Brain pericyte (primary cell): Measurements from ENCODE around the gene PIP5K1A.

ENCODE experiments used
- DNase-seq: peaks from one replicate; pipeline ENCODE4 v3.0.0-alpha.2; 2012; ENCODE audit warnings: low read depth, low spot score

PIP5K1A gene

DNA sequence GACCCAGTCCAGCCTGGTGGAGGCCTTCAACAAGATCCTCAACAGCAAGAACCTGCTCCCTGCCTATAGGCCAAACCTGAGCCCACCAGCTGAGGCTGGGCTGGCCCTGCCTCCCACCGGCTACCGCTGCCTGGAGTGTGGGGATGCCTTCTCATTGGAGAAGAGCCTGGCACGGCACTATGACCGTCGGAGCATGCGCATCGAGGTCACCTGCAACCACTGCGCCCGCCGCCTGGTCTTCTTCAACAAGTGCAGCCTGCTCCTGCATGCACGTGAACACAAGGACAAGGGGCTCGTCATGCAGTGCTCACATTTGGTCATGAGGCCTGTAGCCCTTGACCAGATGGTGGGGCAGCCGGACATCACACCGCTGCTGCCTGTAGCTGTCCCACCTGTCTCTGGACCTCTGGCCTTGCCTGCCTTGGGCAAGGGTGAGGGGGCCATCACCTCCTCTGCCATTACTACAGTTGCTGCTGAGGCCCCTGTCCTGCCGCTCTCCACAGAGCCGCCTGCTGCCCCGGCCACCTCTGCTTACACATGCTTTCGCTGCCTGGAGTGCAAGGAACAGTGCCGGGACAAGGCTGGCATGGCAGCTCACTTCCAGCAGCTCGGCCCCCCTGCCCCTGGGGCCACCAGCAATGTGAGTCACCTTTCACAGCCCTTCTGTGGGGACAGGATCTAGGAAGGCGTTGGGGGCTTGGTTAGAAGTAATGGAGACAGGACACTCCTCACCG lies 89.6 kb downstream of the PIP5K1A start:
- no peak for DNase-seq

DNA sequence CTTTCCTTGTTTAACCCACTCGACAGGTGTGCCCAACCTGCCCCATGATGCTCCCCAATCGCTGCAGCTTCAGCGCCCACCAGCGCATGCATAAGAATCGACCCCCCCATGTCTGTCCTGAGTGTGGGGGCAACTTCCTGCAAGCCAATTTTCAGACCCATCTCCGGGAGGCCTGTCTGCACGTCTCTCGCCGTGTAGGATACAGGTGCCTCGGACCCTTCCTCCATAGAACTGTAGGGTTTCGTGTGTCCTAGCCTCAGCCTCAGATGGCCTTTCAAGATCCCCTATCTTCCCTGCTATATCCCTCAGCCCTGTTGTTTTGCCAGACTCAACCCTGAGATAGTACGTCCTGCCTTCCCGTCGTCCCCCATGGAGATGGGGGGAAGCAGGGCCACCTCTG lies 90.2 kb downstream of the PIP5K1A start:
- DNase-seq, result no peak

DNA sequence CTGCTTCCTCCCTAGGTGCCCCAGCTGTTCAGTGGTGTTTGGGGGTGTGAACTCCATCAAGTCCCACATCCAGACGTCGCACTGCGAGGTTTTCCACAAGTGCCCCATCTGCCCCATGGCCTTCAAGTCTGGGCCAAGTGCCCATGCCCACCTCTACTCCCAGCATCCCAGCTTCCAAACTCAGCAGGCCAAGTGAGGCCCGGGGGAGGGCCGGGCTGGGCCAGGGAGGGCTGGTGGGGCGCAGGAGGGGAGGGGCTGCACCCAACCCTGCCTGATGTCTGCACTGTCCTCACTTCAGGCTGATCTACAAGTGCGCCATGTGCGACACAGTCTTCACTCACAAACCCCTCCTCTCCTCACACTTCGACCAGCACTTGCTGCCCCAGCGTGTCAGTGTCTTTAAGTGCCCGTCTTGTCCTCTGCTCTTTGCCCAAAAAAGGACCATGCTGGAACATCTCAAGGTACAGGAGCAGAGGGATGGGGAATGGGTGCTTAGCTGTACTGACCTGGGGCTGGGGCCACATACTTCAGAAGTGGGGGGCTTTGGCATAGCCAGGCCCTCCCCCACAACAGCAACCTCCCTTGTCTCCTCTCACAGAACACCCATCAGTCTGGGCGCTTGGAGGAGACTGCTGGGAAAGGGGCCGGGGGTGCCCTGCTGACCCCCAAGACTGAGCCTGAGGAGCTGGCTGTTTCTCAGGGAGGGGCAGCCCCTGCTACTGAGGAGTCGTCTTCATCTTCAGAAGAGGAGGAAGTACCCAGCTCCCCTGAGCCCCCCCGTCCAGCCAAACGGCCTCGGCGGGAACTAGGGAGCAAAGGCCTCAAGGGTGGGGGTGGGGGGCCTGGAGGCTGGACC lies 91.0 kb downstream of the PIP5K1A start:
- no peak for DNase-seq

DNA sequence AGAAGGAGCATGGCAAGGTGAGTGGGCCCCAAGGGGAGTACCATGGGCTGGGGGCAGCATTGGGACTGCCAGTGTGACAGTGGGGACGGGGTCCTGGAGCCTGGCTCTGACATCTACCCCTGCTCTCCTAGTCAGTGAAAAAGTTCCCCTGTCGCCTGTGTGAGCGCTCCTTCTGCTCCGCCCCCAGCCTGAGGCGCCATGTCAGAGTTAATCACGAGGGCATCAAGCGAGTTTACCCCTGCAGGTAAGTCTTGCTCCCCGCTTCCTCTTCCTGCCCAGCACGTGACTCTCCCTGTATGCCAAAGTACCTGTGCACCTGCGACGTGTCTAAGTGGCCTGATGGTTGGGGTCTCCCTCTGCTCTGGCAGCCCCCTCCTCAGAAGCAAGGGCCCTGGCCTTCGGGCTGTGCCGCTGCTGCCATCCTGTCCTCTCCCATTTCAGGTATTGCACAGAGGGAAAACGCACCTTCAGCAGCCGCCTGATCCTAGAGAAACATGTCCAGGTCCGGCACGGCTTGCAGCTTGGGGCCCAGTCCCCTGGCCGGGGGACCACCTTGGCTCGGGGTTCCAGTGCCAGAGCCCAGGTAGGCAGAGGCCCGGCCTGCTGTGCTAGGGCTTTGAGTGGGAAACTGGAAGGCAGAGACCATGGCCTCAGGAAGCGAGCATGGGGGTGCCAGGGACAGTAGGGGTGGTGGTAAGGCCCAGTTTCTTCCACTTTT lies 91.8 kb downstream of the PIP5K1A start:
- no peak for DNase-seq

DNA sequence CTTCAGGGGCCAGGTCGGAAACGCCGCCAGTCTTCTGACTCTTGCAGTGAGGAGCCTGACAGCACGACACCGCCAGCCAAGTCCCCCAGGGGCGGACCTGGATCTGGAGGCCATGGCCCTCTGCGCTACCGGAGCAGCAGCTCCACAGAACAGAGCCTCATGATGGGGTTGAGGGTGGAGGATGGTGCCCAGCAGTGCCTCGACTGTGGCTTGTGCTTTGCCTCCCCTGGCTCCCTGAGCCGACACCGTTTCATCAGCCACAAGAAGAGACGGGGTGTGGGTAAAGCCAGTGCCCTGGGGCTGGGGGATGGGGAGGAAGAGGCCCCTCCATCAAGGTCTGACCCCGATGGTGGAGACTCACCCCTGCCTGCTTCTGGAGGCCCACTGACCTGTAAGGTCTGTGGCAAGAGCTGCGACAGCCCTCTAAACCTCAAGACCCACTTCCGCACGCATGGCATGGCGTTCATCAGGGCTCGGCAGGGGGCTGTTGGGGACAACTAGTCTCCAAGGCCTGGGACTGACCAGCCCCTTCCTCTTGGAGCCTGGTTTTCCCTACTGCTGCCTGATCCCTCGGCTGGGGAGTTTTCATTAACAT lies 92.5 kb downstream of the PIP5K1A start:
- DNase-seq, result no peak

DNA sequence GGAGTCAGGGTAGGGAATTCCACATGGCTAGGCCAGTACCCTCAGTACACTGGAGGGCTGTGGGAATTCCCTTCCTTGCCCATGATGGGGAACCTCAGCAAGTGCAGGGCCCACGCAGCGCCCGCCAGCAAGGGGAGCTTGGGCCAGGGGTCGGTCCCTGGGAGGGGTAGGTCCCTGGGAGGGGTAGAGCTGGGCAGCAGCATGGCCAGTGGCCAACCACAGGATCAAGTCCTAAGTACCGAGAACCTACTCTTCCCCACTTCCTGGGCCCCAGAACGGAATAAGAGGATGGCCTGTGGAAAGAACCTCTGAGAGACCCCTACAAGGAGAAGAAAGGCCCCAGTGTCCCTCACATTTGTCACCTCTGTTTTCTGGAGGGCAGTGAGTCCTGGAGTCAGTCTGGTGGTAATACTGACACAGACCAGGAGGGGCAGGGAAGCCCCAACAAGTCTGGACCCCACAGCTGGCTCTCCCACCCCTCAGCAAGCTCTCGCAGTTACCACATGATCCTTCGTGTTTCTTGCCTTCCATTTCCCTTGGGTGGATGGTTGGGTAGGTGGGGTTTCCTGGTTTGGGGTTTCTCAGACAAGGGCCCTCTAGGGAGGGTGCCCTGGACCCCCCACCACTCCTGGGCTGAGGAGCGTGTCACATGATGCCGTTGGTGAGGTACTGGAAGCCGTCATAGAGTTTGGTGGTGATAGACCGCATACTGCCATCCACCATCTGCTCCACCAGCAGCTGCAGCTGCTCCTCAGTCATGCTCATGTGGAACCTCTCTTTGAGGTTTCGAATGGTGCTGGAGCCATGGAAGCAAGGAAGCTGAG lies 94.1 kb downstream of the PIP5K1A start:
- DNase-seq, result no peak

DNA sequence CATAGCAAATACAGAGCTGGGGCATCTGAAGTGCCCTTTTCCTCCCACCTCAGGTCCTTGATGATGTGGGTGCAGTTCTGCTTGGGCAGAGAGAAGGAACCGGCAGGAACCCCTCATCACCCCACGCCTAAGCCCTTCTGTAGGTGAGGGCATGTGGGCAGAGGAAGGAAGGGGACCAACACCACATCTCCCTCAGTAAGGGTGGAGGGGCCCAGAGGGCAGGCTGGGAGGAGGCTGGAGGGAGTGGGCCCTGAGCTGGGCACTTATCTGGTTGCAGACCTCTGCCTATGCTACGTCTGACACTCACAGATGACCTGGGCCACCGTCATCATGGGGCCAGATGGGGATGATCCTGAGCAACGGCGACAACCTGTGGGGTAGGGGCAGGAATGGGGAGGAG lies 94.7 kb downstream of the PIP5K1A start:
- no peak for DNase-seq

DNA sequence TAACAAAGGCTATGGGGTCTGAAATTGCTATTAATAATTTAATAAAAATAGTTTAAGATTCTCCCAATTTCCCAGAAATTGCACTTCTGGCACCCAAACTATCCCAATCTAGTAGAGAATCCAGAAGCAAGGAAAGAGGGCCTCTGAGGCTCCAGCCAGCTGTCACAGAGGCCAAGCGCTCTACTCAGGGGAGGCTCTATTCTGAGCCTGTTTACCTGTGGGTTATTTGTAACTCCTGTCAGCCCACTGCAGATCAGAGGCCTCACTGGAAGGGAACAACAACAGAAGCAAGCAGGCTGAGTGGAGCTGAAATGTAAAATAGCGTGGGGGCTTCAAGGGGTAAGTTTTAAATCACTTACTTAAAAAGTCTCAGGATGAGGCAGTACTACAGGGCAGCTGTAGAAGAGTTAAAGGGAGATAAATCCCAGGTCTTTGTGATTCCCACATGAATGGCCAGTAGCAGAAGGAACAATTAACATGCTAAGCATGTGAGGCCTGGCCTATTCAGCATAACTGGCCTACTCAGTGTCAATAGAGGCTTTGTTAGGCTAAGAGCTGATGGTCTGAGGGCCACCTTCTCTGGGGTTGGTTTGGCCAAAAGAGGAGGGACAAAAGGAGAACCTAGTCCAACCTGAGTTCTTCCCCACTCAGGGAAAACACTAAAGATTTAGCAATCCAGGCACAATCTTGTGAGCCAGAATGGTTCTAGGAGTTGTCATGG lies 96.5 kb downstream of the PIP5K1A start:
- DNase-seq, result no peak
